Endothelial cell (in vitro differentiated cells): ENCODE data around the gene BCL2A1. TPM values are rescaled to one million over a fixed set of nuclear protein-coding genes. Genes with fewer than 3 reads are reported as not detected.

Experiments used
- DNase-seq: peaks from one replicate; pipeline ENCODE4 v3.0.0; 2021; ENCODE audit warnings: low spot score
- H3K27ac Mint-ChIP-seq: one replicate; pipeline ENCODE4 v1.8.0; 2021; ENCODE audit warnings: mixed read lengths, inconsistent platforms; ENCODE audit not compliant: unreplicated experiment
- H3K27me3 Mint-ChIP-seq: one replicate; pipeline ENCODE4 v1.8.0; 2021; ENCODE audit warnings: mild to moderate bottlenecking, moderate library complexity, mixed read lengths, inconsistent platforms; ENCODE audit not compliant: unreplicated experiment
- H3K36me3 Mint-ChIP-seq: one replicate; pipeline ENCODE4 v1.8.0; 2021; ENCODE audit warnings: mild to moderate bottlenecking, low read depth, mixed read lengths, inconsistent platforms; ENCODE audit not compliant: unreplicated experiment
- H3K4me1 Mint-ChIP-seq: one replicate; pipeline ENCODE4 v1.8.0; 2021; ENCODE audit warnings: mild to moderate bottlenecking, mixed read lengths, inconsistent platforms; ENCODE audit not compliant: unreplicated experiment
- H3K4me3 Mint-ChIP-seq: one replicate; pipeline ENCODE4 v1.8.0; 2021; ENCODE audit warnings: mild to moderate bottlenecking, mixed read lengths, inconsistent platforms; ENCODE audit not compliant: unreplicated experiment
- H3K9me3 Mint-ChIP-seq: one replicate; pipeline ENCODE4 v1.8.0; 2021; ENCODE audit warnings: mixed read lengths, inconsistent platforms; ENCODE audit not compliant: unreplicated experiment
- total RNA-seq: library from RNA; stranded (reverse); fragmentation: NEBNext Ultra II Directional; extraction: Animal tissue kit (Norgen Biotek cat#: 25700); gene quantifications from one replicate; pipeline ENCODE4 v1.2.1, GENCODE V29; 2021; ENCODE audit not compliant: unreplicated experiment
- TF ChIP-seq, protein P1 (sequence below): fragments of 200-600 bp; sonication (generic); IDR thresholded peaks from one replicate; pipeline ENCODE4 v1.5.0; 2021; ENCODE audit warnings: antibody characterized with exemption; ENCODE audit not compliant: unreplicated experiment

BCL2A1 gene
- total RNA-seq, 1 donor from 2014 or later: 2.1 TPM

DNA sequence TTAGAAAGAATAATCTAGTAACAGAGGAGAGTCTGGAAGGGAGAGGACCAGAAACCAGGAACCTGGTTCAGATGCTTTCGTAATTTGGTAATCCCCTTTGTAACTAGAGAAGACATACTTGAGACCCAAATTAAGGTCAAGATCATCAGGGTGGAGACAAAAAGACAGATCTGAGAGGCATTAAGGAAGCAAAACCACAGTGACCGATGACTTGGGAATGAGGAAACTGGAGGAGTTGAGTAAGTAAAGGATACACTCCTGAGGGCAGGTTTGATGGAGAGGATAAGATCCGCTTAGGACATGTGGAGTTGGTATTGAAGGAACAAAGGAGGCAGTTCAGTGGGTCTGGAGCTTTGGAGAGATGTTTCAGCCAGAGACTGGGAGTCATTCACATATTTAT, 23.6 kb upstream of the BCL2A1 start:
- no peak overlapping the region for H3K4me3 Mint-ChIP-seq
- no peak overlapping the region for H3K27ac Mint-ChIP-seq
- DNase-seq: no peak
- H3K4me1 Mint-ChIP-seq: no peaks in the 10 kb centered on the region
- no peaks in the 10 kb centered on the region for H3K36me3 Mint-ChIP-seq
- H3K27me3 Mint-ChIP-seq: no peaks in the 10 kb centered on the region
- TF ChIP-seq, protein P1, sequence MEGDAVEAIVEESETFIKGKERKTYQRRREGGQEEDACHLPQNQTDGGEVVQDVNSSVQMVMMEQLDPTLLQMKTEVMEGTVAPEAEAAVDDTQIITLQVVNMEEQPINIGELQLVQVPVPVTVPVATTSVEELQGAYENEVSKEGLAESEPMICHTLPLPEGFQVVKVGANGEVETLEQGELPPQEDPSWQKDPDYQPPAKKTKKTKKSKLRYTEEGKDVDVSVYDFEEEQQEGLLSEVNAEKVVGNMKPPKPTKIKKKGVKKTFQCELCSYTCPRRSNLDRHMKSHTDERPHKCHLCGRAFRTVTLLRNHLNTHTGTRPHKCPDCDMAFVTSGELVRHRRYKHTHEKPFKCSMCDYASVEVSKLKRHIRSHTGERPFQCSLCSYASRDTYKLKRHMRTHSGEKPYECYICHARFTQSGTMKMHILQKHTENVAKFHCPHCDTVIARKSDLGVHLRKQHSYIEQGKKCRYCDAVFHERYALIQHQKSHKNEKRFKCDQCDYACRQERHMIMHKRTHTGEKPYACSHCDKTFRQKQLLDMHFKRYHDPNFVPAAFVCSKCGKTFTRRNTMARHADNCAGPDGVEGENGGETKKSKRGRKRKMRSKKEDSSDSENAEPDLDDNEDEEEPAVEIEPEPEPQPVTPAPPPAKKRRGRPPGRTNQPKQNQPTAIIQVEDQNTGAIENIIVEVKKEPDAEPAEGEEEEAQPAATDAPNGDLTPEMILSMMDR: no peak
- no peaks in the 10 kb centered on the region for H3K9me3 Mint-ChIP-seq

- Mint-ChIP-seq H3K27me3 (no peaks in the 10 kb centered on the region), H3K4me1 (no peaks in the 10 kb centered on the region), H3K27ac (no peak overlapping the region), H3K36me3 (no peaks in the 10 kb centered on the region), H3K9me3 (no peaks in the 10 kb centered on the region), H3K4me3 (no peak overlapping the region)
- TF ChIP-seq, protein P1: no peak
- DNase-seq: no peak
Observed at GRCh38 chr15:79991826-79992225, 20.8 kb upstream of the BCL2A1 start.

GRCh38 chr15:79990997-79991334, 20.0 kb upstream of the BCL2A1 start:
- no peaks in the 10 kb centered on the region for H3K4me1 Mint-ChIP-seq
- no peak overlapping the region for H3K4me3 Mint-ChIP-seq
- H3K27me3 Mint-ChIP-seq: no peaks in the 10 kb centered on the region
- no peak for DNase-seq
- H3K36me3 Mint-ChIP-seq: no peaks in the 10 kb centered on the region
- H3K27ac Mint-ChIP-seq: no peak overlapping the region
- TF ChIP-seq, protein P1: no peak
- H3K9me3 Mint-ChIP-seq: no peaks in the 10 kb centered on the region

GRCh38 chr15:79990280-79990996, 19.4 kb upstream of the BCL2A1 start:
- Mint-ChIP-seq H3K9me3 (no peaks in the 10 kb centered on the region), H3K36me3 (no peaks in the 10 kb centered on the region), H3K4me3 (no peak overlapping the region), H3K27me3 (no peaks in the 10 kb centered on the region), H3K4me1 (no peaks in the 10 kb centered on the region), H3K27ac (no peak overlapping the region)
- TF ChIP-seq, protein P1: no peak
- DNase-seq: no peak

- TF ChIP-seq, protein P1: no peak
- H3K9me3 Mint-ChIP-seq: no peaks in the 10 kb centered on the region
- H3K36me3 Mint-ChIP-seq: no peaks in the 10 kb centered on the region
- no peak overlapping the region for H3K27ac Mint-ChIP-seq
- no peaks in the 10 kb centered on the region for H3K4me1 Mint-ChIP-seq
- H3K27me3 Mint-ChIP-seq: no peaks in the 10 kb centered on the region
- H3K4me3 Mint-ChIP-seq: no peak overlapping the region
- DNase-seq: no peak
Observed at GRCh38 chr15:79989682-79990081, 18.7 kb upstream of the BCL2A1 start.
